ENCODE results near the gene ITPRIPL1. TPM values are rescaled to one million over a fixed set of nuclear protein-coding genes. Genes with fewer than 3 reads are reported as not detected.

ITPRIPL1 gene
- polyA plus RNA-seq, 3 donors from 2014 or later = 17.2 to 39.1 (median 33.0) TPM

- peaks cover 0 to 2% (median 0%) of the 10 kb centered on the region in 3 donors for H3K27me3 Mint-ChIP-seq (ENCODE audit: low read depth in 3 of 3)
- peak overlapping the region; percentile 89 to 98 (median 96) for H3K27ac Mint-ChIP-seq
- H3K36me3 Mint-ChIP-seq = peaks cover 10 to 26% (median 21%) of the 10 kb centered on the region in 3 donors
- no peaks in the 10 kb centered on the region for H3K9me3 Mint-ChIP-seq
- H3K4me3 Mint-ChIP-seq = peak overlapping the region; percentile 64 to 99 (median 96)
- H3K4me1 Mint-ChIP-seq = peaks cover 57 to 61% of the 10 kb centered on the region in 2 donors
- no peak for DNase-seq
Observed at GRCh38 chr2:96326990-96327820, 2.1 kb downstream of the ITPRIPL1 start.

GRCh38 chr2:96329456-96329855, 4.3 kb downstream of the ITPRIPL1 start:
- no peak for DNase-seq
- no peaks in the 10 kb centered on the region for H3K9me3 Mint-ChIP-seq
- no peak overlapping the region for H3K4me3 Mint-ChIP-seq
- H3K27me3 Mint-ChIP-seq (ENCODE audit: low read depth in 3 of 3) = peaks cover 0 to 3% (median 0%) of the 10 kb centered on the region in 3 donors
- peaks cover 10 to 26% (median 21%) of the 10 kb centered on the region in 3 donors for H3K36me3 Mint-ChIP-seq
- peaks cover 51 to 59% of the 10 kb centered on the region in 2 donors for H3K4me1 Mint-ChIP-seq
- H3K27ac Mint-ChIP-seq = peak overlapping the region in 2 of 6 donors; percentile 23 to 46

GRCh38 chr2:96329874-96330273, 4.8 kb downstream of the ITPRIPL1 start:
- H3K36me3 Mint-ChIP-seq = peaks cover 10 to 26% (median 21%) of the 10 kb centered on the region in 3 donors
- peak overlapping the region in 1 of 6 donors; percentile 23 for H3K27ac Mint-ChIP-seq
- no peak for DNase-seq
- H3K4me1 Mint-ChIP-seq = peaks cover 51 to 59% of the 10 kb centered on the region in 2 donors
- peaks cover 0 to 6% (median 0%) of the 10 kb centered on the region in 3 donors for H3K27me3 Mint-ChIP-seq (ENCODE audit: low read depth in 3 of 3)
- no peak overlapping the region for H3K4me3 Mint-ChIP-seq
- no peaks in the 10 kb centered on the region for H3K9me3 Mint-ChIP-seq

- H3K4me3 Mint-ChIP-seq = no peak overlapping the region
- no peak overlapping the region for H3K27ac Mint-ChIP-seq
- peaks cover 10 to 26% (median 21%) of the 10 kb centered on the region in 3 donors for H3K36me3 Mint-ChIP-seq
- H3K27me3 Mint-ChIP-seq (ENCODE audit: low read depth in 3 of 3) = peaks cover 0 to 8% (median 3%) of the 10 kb centered on the region in 3 donors
- peaks cover 54 to 58% of the 10 kb centered on the region in 2 donors for H3K4me1 Mint-ChIP-seq
- DNase-seq = no peak
- H3K9me3 Mint-ChIP-seq = no peaks in the 10 kb centered on the region
Observed at GRCh38 chr2:96330407-96330806, 5.3 kb downstream of the ITPRIPL1 start.

GRCh38 chr2:96333708-96334107, 8.6 kb downstream of the ITPRIPL1 start:
- peak overlapping the region; percentile 62 to 93 (median 88) for H3K27ac Mint-ChIP-seq

GRCh38 chr2:96336104-96336775, 11.1 kb downstream of the ITPRIPL1 start:
- H3K4me1 Mint-ChIP-seq = peaks cover 25 to 31% of the 10 kb centered on the region in 2 donors

More at GRCh38 chr2:96333708-96334107, 8.6 kb downstream of the ITPRIPL1 start:
- peaks cover 31 to 33% of the 10 kb centered on the region in 2 donors for H3K4me1 Mint-ChIP-seq
- H3K27me3 Mint-ChIP-seq (ENCODE audit: low read depth in 3 of 3) = peaks cover 2 to 14% (median 4%) of the 10 kb centered on the region in 3 donors
- H3K36me3 Mint-ChIP-seq = peaks cover under 1 to 4% (median under 1%) of the 10 kb centered on the region in 3 donors
- H3K4me3 Mint-ChIP-seq = peak overlapping the region; percentile 74 to 89 (median 76)
- no peak for DNase-seq
- no peaks in the 10 kb centered on the region for H3K9me3 Mint-ChIP-seq

GRCh38 chr2:96336873-96337272, 11.8 kb downstream of the ITPRIPL1 start:
- peak overlapping the region in 2 of 6 donors; percentile 87 to 90 for H3K27ac Mint-ChIP-seq
- H3K27me3 Mint-ChIP-seq (ENCODE audit: low read depth in 3 of 3) = peaks cover 2 to 18% (median 5%) of the 10 kb centered on the region in 3 donors

More at GRCh38 chr2:96336104-96336775, 11.1 kb downstream of the ITPRIPL1 start:
- Mint-ChIP-seq H3K27me3 (ENCODE audit: low read depth in 3 of 3) (peaks cover 2 to 18% (median 5%) of the 10 kb centered on the region in 3 donors), H3K36me3 (no peaks in the 10 kb centered on the region), H3K27ac (peak overlapping the region; percentile 39 to 90 (median 82)), H3K9me3 (no peaks in the 10 kb centered on the region), H3K4me3 (peak overlapping the region; percentile 78 to 90 (median 88))
- DNase-seq = no peak

GRCh38 chr2:96340493-96341414, 15.6 kb downstream of the ITPRIPL1 start:
- Mint-ChIP-seq H3K9me3 (no peaks in the 10 kb centered on the region), H3K27ac (peak overlapping the region in 1 of 6 donors; percentile 66), H3K4me1 (peaks cover 7 to 9% of the 10 kb centered on the region in 2 donors), H3K36me3 (no peaks in the 10 kb centered on the region), H3K27me3 (ENCODE audit: low read depth in 3 of 3) (peaks cover 1 to 10% (median 2%) of the 10 kb centered on the region in 3 donors), H3K4me3 (no peak overlapping the region)
- DNase-seq = no peak

More at GRCh38 chr2:96336873-96337272, 11.8 kb downstream of the ITPRIPL1 start:
- Mint-ChIP-seq H3K4me1 (peaks cover 25 to 31% of the 10 kb centered on the region in 2 donors), H3K36me3 (no peaks in the 10 kb centered on the region), H3K9me3 (no peaks in the 10 kb centered on the region), H3K4me3 (peak overlapping the region in 2 of 5 donors; percentile 7 to 48)
- DNase-seq = no peak

GRCh38 chr2:96341641-96342040, 16.5 kb downstream of the ITPRIPL1 start:
- H3K4me3 Mint-ChIP-seq = peak overlapping the region in 1 of 5 donors; percentile 73
- H3K9me3 Mint-ChIP-seq = no peaks in the 10 kb centered on the region
- peaks cover 0 to 1% of the 10 kb centered on the region in 2 donors for H3K4me1 Mint-ChIP-seq
- peaks cover 1 to 7% (median 2%) of the 10 kb centered on the region in 3 donors for H3K27me3 Mint-ChIP-seq (ENCODE audit: low read depth in 3 of 3)
- H3K36me3 Mint-ChIP-seq = peaks cover 0 to 4% (median 0%) of the 10 kb centered on the region in 3 donors
- DNase-seq = no peak
- peak overlapping the region in 2 of 6 donors; percentile 84 to 91 for H3K27ac Mint-ChIP-seq

- peak overlapping the region in 1 of 5 donors; percentile 73 for H3K4me3 Mint-ChIP-seq
- H3K9me3 Mint-ChIP-seq = no peaks in the 10 kb centered on the region
- H3K4me1 Mint-ChIP-seq = peaks cover 0 to 1% of the 10 kb centered on the region in 2 donors
- H3K27me3 Mint-ChIP-seq (ENCODE audit: low read depth in 3 of 3) = peaks cover 0 to 7% (median 1%) of the 10 kb centered on the region in 3 donors
- peak overlapping the region in 3 of 6 donors; percentile 5 to 91 (median 84) for H3K27ac Mint-ChIP-seq
- DNase-seq = peak in 1 of 3 donors; percentile 44
- peaks cover 0 to 6% (median 0%) of the 10 kb centered on the region in 3 donors for H3K36me3 Mint-ChIP-seq
Observed at GRCh38 chr2:96342085-96342484, 17.0 kb downstream of the ITPRIPL1 start.

GRCh38 chr2:96344011-96344410, 18.9 kb downstream of the ITPRIPL1 start:
- peak in 2 of 3 donors; percentile 13 to 66 for DNase-seq
- Mint-ChIP-seq H3K9me3 (no peaks in the 10 kb centered on the region), H3K27ac (peak overlapping the region; percentile 27 to 91 (median 42)), H3K4me3 (peak overlapping the region in 1 of 5 donors; percentile 61), H3K27me3 (ENCODE audit: low read depth in 3 of 3) (peaks cover 0 to 4% (median 1%) of the 10 kb centered on the region in 3 donors), H3K4me1 (peaks cover 0 to 1% of the 10 kb centered on the region in 2 donors), H3K36me3 (peaks cover 0 to 10% (median 0%) of the 10 kb centered on the region in 3 donors)

- Mint-ChIP-seq H3K9me3 (no peaks in the 10 kb centered on the region), H3K4me3 (no peak overlapping the region), H3K36me3 (peaks cover 0 to 10% (median 0%) of the 10 kb centered on the region in 3 donors), H3K4me1 (peaks cover 0 to 1% of the 10 kb centered on the region in 2 donors), H3K27me3 (ENCODE audit: low read depth in 3 of 3) (no peaks in the 10 kb centered on the region), H3K27ac (peak overlapping the region in 4 of 6 donors; percentile 4 to 81 (median 48))
- DNase-seq = no peak
Observed at GRCh38 chr2:96345438-96345837, 20.3 kb downstream of the ITPRIPL1 start.
